ENCODE measurements around the gene SLC18B1.
A peak's percentile ranks its signal among the peaks of the same experiment; 100 is the strongest.

SLC18B1 gene

DNA sequence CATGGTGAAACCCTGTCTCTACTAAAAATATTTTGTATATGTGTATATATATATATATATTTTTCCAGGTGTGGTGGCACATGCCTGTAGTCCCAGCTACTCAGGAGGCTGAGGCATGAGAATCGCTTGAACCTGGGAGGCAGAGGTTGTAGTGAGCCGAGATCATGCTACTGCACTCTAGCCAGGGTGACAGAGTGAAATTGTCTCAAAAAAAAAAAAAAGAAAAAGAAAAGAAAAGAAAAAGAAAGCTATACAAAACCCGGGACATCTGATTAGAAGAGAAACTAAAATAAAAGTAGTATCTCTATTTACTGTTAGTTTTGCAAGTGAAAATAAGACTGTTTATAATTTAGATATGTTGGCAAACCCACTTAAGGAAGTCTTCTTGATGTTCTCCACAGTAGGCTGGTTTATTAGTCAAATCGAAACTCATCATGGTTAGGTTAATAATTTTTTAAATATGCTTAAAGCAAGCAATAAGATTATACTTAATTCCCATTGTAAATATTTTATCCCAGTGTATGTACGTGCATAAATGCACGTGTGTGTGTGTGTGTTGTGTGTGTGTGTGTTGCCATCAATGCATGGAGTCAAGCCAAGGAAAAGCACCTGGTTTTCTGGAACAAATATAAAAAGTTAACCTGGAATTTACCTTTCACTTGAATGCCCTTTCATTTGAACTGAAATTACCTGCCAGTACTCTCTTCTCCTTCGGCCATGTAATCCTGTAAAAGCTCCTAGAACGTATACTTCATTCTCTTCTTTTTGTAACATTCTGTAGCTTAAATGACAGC lies 47.8 kb downstream of the SLC18B1 start:
- peak; percentile 32 for DNase-seq (ENCODE audit: low spot score)
- in situ Hi-C loops (cut with MboI; ENCODE audit: low sequenced_read_pairs, unreplicated experiment) = loop anchor here (25.0 kb wide), 1 partner anchor 463 kb away; no protein-coding TSS in a partner anchor
- TF ChIP-seq, protein P1, sequence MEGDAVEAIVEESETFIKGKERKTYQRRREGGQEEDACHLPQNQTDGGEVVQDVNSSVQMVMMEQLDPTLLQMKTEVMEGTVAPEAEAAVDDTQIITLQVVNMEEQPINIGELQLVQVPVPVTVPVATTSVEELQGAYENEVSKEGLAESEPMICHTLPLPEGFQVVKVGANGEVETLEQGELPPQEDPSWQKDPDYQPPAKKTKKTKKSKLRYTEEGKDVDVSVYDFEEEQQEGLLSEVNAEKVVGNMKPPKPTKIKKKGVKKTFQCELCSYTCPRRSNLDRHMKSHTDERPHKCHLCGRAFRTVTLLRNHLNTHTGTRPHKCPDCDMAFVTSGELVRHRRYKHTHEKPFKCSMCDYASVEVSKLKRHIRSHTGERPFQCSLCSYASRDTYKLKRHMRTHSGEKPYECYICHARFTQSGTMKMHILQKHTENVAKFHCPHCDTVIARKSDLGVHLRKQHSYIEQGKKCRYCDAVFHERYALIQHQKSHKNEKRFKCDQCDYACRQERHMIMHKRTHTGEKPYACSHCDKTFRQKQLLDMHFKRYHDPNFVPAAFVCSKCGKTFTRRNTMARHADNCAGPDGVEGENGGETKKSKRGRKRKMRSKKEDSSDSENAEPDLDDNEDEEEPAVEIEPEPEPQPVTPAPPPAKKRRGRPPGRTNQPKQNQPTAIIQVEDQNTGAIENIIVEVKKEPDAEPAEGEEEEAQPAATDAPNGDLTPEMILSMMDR (IDR thresholded peaks at IDR 0.05; ENCODE audit: borderline replicate concordance, control extremely low read depth, extremely low read depth, insufficient read depth, missing control alignments) = no peak

DNA sequence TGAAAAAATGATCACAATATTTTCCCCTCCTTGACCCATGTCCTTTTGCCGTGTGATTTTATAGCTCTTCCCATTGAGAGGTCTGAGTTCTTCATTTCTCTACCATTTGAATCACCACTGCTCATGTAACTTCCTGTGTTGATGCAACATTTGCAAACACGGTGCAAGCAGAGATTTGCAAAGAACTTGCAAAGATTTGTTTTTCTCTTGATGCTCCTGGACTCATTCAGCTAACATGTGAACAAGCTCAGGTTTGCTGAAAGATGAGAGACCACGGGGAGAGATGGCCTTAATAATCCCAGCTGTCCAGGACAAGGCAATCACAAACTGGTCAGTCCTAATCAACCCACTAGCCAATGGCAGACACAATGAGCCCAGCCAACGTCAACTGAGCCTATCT lies 49.3 kb downstream of the SLC18B1 start:
- DNase-seq (ENCODE audit: low spot score) = no peak
- in situ Hi-C loops (cut with MboI; ENCODE audit: low sequenced_read_pairs, unreplicated experiment) = no loop called here
- TF ChIP-seq, protein P1 (IDR thresholded peaks at IDR 0.05; ENCODE audit: borderline replicate concordance, control extremely low read depth, extremely low read depth, insufficient read depth, missing control alignments) = no peak

DNA sequence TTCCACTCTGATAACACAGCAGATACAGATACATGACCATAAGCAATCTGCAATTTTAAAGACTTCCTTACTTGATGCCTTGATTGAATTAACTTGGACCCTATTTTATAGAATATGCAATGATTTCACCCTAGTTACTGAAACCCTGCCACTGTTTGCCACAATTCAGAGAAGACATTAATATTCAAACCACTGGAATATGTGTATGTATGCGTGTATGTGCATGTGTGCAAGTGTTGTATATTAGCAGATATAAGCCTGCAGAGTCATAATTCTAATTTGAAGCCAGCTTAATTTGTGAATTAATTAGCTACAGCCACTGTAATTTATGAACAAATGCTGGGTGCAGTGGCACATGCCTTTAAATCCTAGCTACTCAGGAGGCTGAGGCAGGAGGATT lies 50.0 kb downstream of the SLC18B1 start:
- in situ Hi-C loops (cut with MboI; ENCODE audit: low sequenced_read_pairs, unreplicated experiment) = no loop called here
- TF ChIP-seq, protein P1 (IDR thresholded peaks at IDR 0.05; ENCODE audit: borderline replicate concordance, control extremely low read depth, extremely low read depth, insufficient read depth, missing control alignments) = no peak
- DNase-seq (ENCODE audit: low spot score) = no peak

DNA sequence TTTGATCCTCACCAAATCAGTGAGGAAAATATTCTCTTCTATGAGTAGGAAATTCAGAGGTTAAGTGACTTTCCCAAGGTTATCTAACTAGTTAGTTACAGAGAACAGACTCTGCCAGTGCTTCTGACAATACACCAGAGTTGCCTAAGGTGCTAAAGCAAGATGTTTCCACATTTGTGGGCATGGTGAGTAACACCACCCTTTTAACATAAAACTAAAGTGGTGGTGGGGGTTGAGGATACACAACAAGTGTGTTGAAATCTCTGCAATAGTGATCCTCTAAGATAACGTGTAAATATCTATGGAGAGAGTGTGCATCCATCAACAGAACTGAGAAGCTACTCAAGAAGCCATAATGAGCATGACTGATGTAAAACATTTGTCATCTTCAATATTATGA lies 52.4 kb downstream of the SLC18B1 start:
- in situ Hi-C loops (cut with MboI; ENCODE audit: low sequenced_read_pairs, unreplicated experiment) = no loop called here
- TF ChIP-seq, protein P1 (IDR thresholded peaks at IDR 0.05; ENCODE audit: borderline replicate concordance, control extremely low read depth, extremely low read depth, insufficient read depth, missing control alignments) = no peak
- no peak for DNase-seq (ENCODE audit: low spot score)

DNA sequence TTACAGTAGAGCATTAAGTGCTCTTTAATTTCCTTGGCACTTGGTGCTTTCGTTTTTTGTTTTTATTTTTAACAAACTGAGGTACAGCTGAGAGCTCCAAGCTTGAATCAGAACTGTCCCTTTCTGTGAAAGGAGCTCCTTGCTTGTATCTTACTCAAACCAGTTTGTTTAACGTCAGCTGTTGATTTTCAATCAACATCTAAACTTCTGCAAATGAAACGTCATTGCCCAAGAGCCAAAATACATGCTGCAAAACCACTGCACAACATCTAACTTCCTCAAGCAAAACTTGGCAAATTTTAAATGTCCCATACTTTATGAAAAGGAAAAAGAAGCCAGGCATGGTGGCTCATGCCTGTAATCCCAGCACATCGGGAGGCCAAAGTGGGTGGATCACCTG lies 55.9 kb downstream of the SLC18B1 start:
- in situ Hi-C loops (cut with MboI; ENCODE audit: low sequenced_read_pairs, unreplicated experiment) = no loop called here
- DNase-seq (ENCODE audit: low spot score) = no peak
- TF ChIP-seq, protein P1 (IDR thresholded peaks at IDR 0.05; ENCODE audit: borderline replicate concordance, control extremely low read depth, extremely low read depth, insufficient read depth, missing control alignments) = no peak

DNA sequence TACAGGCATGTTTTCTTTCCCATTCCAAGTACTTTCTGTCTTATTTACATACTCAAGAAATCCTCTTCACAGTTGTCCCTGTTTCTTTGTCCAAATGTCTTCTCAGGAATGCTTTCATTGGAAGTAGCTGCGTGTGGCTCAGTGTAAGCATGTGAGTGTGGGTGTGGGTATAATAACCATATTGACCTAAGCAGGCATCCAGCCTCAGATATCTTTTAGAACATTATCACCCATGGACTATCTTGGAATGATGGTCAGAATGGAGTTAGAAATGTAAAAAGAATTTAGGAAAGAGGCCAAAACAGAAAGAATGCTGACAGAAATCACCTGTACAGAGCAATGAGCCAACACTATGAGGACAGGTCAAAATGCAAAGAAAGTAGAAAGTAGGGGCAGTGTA lies 57.2 kb downstream of the SLC18B1 start:
- DNase-seq (ENCODE audit: low spot score) = no peak
- TF ChIP-seq, protein P1 (IDR thresholded peaks at IDR 0.05; ENCODE audit: borderline replicate concordance, control extremely low read depth, extremely low read depth, insufficient read depth, missing control alignments) = no peak
- in situ Hi-C loops (cut with MboI; ENCODE audit: low sequenced_read_pairs, unreplicated experiment) = no loop called here

Measured in GM13976 (cell line).